HEK293T (cell line): ENCODE measurements around the gene ACAT2.

ENCODE experiments used
- FOXA1 ChIP-seq: fragments of 450-650 bp; IDR thresholded peaks from 2 replicates; pipeline ENCODE4 v1.6.1; 2016; ENCODE audit warnings: mild to moderate bottlenecking
- FOXK2 ChIP-seq: fragments of 450-650 bp; IDR thresholded peaks from 2 replicates; pipeline ENCODE4 v1.6.1; 2016; ENCODE audit warnings: mild to moderate bottlenecking
- FOXM1 ChIP-seq: fragments of 450-650 bp; IDR thresholded peaks from 2 replicates; pipeline ENCODE4 v1.6.1; 2017; ENCODE audit warnings: mild to moderate bottlenecking, borderline replicate concordance
- L3MBTL2 ChIP-seq: fragments of 450-650 bp; conservative IDR thresholded peaks from 2 replicates; pipeline ENCODE4 v1.6.1; 2016; ENCODE audit warnings: mild to moderate bottlenecking
- LEF1 ChIP-seq: fragments of 450-650 bp; IDR thresholded peaks from 2 replicates; pipeline ENCODE4 v1.6.1; 2017; ENCODE audit warnings: mild to moderate bottlenecking, borderline replicate concordance
- SP1 ChIP-seq: fragments of 450-650 bp; IDR thresholded peaks from 2 replicates; pipeline ENCODE4 v1.6.1; 2017

DNA sequence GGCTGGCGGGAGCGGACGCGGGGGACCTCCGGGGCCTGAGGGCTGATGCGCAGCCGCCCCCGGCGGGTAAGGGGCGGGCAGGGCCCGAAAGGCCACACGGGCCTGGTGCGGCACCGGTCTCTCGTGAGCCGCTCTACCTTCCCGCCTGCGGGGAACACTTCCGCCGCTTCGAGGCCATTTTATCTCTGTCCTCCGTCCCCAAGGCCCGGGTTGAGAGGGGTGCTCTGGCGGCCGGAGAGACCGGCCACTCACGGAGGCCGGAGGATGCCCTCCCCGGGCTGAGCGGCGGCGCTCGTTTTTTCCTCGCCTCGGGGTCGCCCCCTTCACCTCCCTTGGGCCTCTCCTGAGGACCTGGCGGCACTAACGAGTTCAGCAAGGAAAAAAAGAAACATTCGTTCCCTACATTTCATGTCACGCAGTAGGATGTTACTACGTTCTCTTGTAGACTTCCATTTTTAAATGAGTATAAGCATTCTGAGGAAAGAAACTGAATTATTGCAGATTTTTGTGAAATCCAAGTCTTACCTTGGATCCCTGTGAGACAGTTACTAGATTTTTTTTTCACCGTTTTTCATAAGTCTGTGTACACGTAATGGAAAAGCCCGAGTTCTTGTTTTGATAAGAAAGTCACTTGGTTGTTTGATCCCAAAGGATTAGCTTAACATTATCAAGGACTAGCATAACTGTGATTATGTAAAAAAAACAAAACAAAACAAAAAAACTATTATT, 34.0 kb upstream of the ACAT2 start:
- TF ChIP-seq L3MBTL2 (no peak), SP1 (no peak), LEF1 (peak; percentile 83; the same call in 1 of the 2 replicates), FOXK2 (no peak), FOXA1 (no peak), FOXM1 (no peak)
